Muscle layer of colon (tissue), 2 donors: ENCODE results near the gene GRIA4.

Source experiments
- H3K27ac ChIP-seq: one replicate; pipeline ENCODE4 v1.7.0; 2013; ENCODE audit warnings: low read depth, mild to moderate bottlenecking, low read length, moderate library complexity
- H3K27me3 ChIP-seq, 2 donors: one replicate each; pipeline ENCODE4 v1.7.0; 2013; ENCODE audit warnings: low read length in 2 of 2, mild to moderate bottlenecking in 2 of 2; ENCODE audit not compliant: insufficient read depth in 2 of 2, control insufficient read depth in 1 of 2
- H3K36me3 ChIP-seq: one replicate; pipeline ENCODE4 v1.7.0; 2013; ENCODE audit warnings: mild to moderate bottlenecking, low read length; ENCODE audit not compliant: insufficient read depth
- H3K4me1 ChIP-seq: one replicate; pipeline ENCODE4 v1.7.0; 2013; ENCODE audit warnings: mild to moderate bottlenecking, low read length; ENCODE audit not compliant: insufficient read depth
- H3K4me3 ChIP-seq, 2 donors: one replicate each; pipeline ENCODE4 v1.7.0; 2013; ENCODE audit warnings: low read length in 2 of 2, low read depth in 1 of 2, mild to moderate bottlenecking in 1 of 2, moderate library complexity in 1 of 2
- H3K9ac ChIP-seq: one replicate; pipeline ENCODE4 v1.7.0; 2013; ENCODE audit warnings: low read length
- H3K9me3 ChIP-seq: one replicate; pipeline ENCODE4 v1.7.0; 2013; ENCODE audit warnings: mild to moderate bottlenecking, low read length
- donor health status: abdominal sarcoma.
- donor health status: Adenocarcinoma of cecum.

The GRIA4 gene

GRCh38 chr11:105641433-105641832, 31.6 kb downstream of the GRIA4 start:
- Histone ChIP-seq H3K9ac (no peak overlapping the region), H3K27ac (no peak overlapping the region), H3K4me3 (no peak overlapping the region), H3K9me3 (no peaks in the 10 kb centered on the region), H3K36me3 (no peaks in the 10 kb centered on the region), H3K4me1 (no peaks in the 10 kb centered on the region), H3K27me3 (no peaks in the 10 kb centered on the region)

- Histone ChIP-seq H3K4me3 (no peak overlapping the region), H3K27ac (no peak overlapping the region), H3K36me3 (no peaks in the 10 kb centered on the region), H3K9me3 (no peaks in the 10 kb centered on the region), H3K27me3 (no peaks in the 10 kb centered on the region), H3K9ac (no peak overlapping the region), H3K4me1 (no peaks in the 10 kb centered on the region)
These were observed 33.0 kb downstream of the GRIA4 start for GRCh38 chr11:105642870-105643269.

GRCh38 chr11:105644839-105645573, 35.1 kb downstream of the GRIA4 start:
- no peaks in the 10 kb centered on the region for H3K27me3 ChIP-seq
- H3K27ac ChIP-seq: no peak overlapping the region
- no peak overlapping the region for H3K4me3 ChIP-seq
- H3K9me3 ChIP-seq: no peaks in the 10 kb centered on the region
- H3K9ac ChIP-seq: no peak overlapping the region
- H3K4me1 ChIP-seq: no peaks in the 10 kb centered on the region
- H3K36me3 ChIP-seq: no peaks in the 10 kb centered on the region

- no peaks in the 10 kb centered on the region for H3K4me1 ChIP-seq
- H3K9ac ChIP-seq: no peak overlapping the region
- no peaks in the 10 kb centered on the region for H3K27me3 ChIP-seq
- H3K4me3 ChIP-seq: no peak overlapping the region
- no peaks in the 10 kb centered on the region for H3K9me3 ChIP-seq
- no peak overlapping the region for H3K27ac ChIP-seq
- H3K36me3 ChIP-seq: no peaks in the 10 kb centered on the region
These were observed 37.9 kb downstream of the GRIA4 start for GRCh38 chr11:105647780-105648179.

DNA sequence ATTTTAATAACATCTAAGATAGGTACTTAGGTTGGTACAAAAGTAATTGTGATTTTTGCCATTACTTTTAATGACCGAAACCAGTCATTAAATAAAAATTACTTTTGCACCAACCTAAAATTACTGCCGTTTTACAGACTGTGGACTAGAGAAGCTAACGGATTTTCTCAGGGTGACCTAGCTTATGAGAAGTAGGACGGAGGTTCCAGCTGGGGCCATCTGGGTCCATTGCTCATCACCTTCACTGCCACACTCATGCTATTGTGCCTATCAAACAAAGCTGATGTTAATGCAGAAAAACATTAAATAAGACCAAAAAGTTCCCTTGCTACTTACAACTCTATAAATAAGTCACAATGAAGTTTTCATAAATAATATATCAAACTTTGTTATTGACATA, 38.9 kb downstream of the GRIA4 start:
- Histone ChIP-seq H3K9me3 (no peaks in the 10 kb centered on the region), H3K36me3 (no peaks in the 10 kb centered on the region), H3K9ac (no peak overlapping the region), H3K4me1 (no peaks in the 10 kb centered on the region), H3K27ac (no peak overlapping the region), H3K4me3 (no peak overlapping the region), H3K27me3 (no peaks in the 10 kb centered on the region)

DNA sequence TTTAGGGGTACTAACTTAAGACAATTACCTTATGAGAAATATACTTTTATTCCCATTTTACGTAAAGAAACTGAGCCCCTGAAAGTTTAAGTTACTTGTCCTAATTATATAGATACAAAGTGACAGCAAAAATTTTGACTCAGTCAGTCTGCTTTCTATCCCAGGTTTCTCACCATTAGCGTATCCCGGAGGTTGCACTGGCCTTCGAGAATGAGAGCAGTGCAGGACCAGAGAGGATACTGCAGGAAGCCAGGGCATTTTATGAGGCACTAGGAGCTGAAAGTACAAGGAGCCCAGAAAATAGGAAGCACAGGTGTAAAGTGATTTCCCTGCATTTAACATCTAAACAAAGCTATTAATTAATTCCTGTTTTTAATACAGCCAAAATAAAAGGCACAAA, 55.4 kb downstream of the GRIA4 start:
- no peaks in the 10 kb centered on the region for H3K36me3 ChIP-seq
- no peak overlapping the region for H3K9ac ChIP-seq
- no peak overlapping the region for H3K27ac ChIP-seq
- H3K4me3 ChIP-seq: no peak overlapping the region
- H3K27me3 ChIP-seq: no peaks in the 10 kb centered on the region
- no peaks in the 10 kb centered on the region for H3K4me1 ChIP-seq
- no peaks in the 10 kb centered on the region for H3K9me3 ChIP-seq

DNA sequence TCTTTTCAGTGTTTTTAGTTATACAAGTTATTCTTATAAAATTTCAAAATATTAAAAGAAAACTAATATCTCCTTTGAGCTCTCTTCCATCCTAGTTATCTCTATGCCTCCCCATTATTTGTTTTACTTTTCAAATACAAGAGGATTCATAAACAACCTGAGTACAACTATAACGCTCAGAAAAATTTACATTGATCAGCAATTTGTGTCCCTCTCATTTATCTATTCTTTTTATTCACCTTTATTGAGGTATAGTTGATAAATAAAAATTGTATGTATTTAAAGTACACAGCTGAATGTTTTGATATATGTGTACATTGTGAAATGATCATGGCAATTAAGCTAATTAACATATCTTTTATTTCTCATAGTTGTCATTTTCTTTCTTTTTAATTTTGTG, 57.6 kb downstream of the GRIA4 start:
- Histone ChIP-seq H3K36me3 (no peaks in the 10 kb centered on the region), H3K4me3 (no peak overlapping the region), H3K4me1 (no peaks in the 10 kb centered on the region)

GRCh38 chr11:105670811-105671210, 60.9 kb downstream of the GRIA4 start:
- no peaks in the 10 kb centered on the region for H3K4me1 ChIP-seq
- no peak overlapping the region for H3K4me3 ChIP-seq
- no peaks in the 10 kb centered on the region for H3K36me3 ChIP-seq
- H3K27ac ChIP-seq: no peak overlapping the region
- H3K9me3 ChIP-seq: no peaks in the 10 kb centered on the region
- no peaks in the 10 kb centered on the region for H3K27me3 ChIP-seq
- H3K9ac ChIP-seq: no peak overlapping the region

More for the DNA sequence above, 57.6 kb downstream of the GRIA4 start:
- H3K9me3 ChIP-seq: no peaks in the 10 kb centered on the region
- H3K9ac ChIP-seq: no peak overlapping the region
- H3K27me3 ChIP-seq: no peaks in the 10 kb centered on the region
- H3K27ac ChIP-seq: no peak overlapping the region

DNA sequence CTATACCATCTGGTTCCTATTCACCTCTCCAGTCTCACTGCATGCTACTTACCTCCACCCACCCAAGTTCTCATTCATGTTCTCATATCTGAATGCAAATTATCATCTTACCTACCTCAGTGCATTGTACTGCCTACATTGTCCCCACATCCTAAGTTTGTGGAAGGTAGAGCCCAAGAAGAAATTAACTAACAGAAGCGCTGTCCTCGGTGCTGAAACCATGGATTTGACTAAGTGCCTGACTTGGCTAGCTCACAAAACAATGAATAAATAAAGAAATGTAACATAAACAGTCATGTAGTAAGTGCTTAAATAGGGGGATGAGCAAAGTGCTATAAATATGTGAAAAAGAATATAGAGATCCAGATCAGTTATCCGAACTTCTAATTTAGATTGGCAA, 63.2 kb downstream of the GRIA4 start:
- no peak overlapping the region for H3K4me3 ChIP-seq
- H3K27me3 ChIP-seq: no peaks in the 10 kb centered on the region
- no peaks in the 10 kb centered on the region for H3K9me3 ChIP-seq
- H3K36me3 ChIP-seq: no peaks in the 10 kb centered on the region
- no peak overlapping the region for H3K27ac ChIP-seq
- H3K4me1 ChIP-seq: no peaks in the 10 kb centered on the region
- H3K9ac ChIP-seq: no peak overlapping the region

GRCh38 chr11:105689631-105690030, 79.8 kb downstream of the GRIA4 start:
- Histone ChIP-seq H3K9ac (no peak overlapping the region), H3K27ac (no peak overlapping the region), H3K4me3 (no peak overlapping the region), H3K27me3 (no peaks in the 10 kb centered on the region), H3K36me3 (no peaks in the 10 kb centered on the region), H3K4me1 (no peaks in the 10 kb centered on the region), H3K9me3 (no peaks in the 10 kb centered on the region)

- H3K27me3 ChIP-seq: no peaks in the 10 kb centered on the region
- no peaks in the 10 kb centered on the region for H3K4me1 ChIP-seq
- no peak overlapping the region for H3K4me3 ChIP-seq
- no peaks in the 10 kb centered on the region for H3K9me3 ChIP-seq
- H3K9ac ChIP-seq: no peak overlapping the region
- no peak overlapping the region for H3K27ac ChIP-seq
- no peaks in the 10 kb centered on the region for H3K36me3 ChIP-seq
These were observed 80.6 kb downstream of the GRIA4 start for GRCh38 chr11:105690467-105690866.

- no peaks in the 10 kb centered on the region for H3K4me1 ChIP-seq
- no peak overlapping the region for H3K9ac ChIP-seq
- no peak overlapping the region for H3K4me3 ChIP-seq
- no peak overlapping the region for H3K27ac ChIP-seq
- H3K9me3 ChIP-seq: no peaks in the 10 kb centered on the region
- no peaks in the 10 kb centered on the region for H3K36me3 ChIP-seq
- no peaks in the 10 kb centered on the region for H3K27me3 ChIP-seq
These were observed 83.3 kb downstream of the GRIA4 start for GRCh38 chr11:105693075-105693759.
